LNCaP clone FGC (cell line): ENCODE results near the gene DLGAP1.

Experiments used
- DNase-seq: peaks from one replicate; pipeline ENCODE4 v3.0.0-alpha.2; 2011; ENCODE audit warnings: low read depth
- H3K4me3 ChIP-seq: 2 replicates; pipeline ENCODE4 v1.5.1; 2011; ENCODE audit warnings: mild to moderate bottlenecking, low read depth, low read length, control low read depth
- TF ChIP-seq, protein P1 (sequence below): IDR thresholded peaks from 2 replicates; pipeline ENCODE4 v1.5.1; 2012; ENCODE audit warnings: mild to moderate bottlenecking; ENCODE audit not compliant: control insufficient read depth, insufficient read depth; ENCODE audit errors: extremely low read depth

Gene DLGAP1

DNA sequence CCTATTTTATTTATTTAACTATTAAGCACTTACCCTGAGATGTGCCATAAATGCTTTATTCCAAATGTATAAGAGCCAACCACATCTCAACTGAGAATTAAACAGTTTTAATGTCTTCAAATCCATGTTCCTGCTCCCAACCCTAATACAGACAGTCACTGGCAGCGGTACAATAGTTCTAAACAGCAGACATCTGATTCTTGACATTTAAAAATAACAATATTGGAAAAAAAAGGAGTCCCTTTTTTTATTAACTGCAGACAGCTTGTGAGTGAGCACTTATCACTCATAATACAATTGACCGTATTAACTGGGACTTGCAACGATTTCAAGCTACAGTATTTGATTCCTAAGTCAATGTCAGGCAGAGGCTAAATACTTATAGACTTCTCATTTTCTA lies 580.5 kb downstream of the DLGAP1 start:
- no peak for DNase-seq
- TF ChIP-seq, protein P1, sequence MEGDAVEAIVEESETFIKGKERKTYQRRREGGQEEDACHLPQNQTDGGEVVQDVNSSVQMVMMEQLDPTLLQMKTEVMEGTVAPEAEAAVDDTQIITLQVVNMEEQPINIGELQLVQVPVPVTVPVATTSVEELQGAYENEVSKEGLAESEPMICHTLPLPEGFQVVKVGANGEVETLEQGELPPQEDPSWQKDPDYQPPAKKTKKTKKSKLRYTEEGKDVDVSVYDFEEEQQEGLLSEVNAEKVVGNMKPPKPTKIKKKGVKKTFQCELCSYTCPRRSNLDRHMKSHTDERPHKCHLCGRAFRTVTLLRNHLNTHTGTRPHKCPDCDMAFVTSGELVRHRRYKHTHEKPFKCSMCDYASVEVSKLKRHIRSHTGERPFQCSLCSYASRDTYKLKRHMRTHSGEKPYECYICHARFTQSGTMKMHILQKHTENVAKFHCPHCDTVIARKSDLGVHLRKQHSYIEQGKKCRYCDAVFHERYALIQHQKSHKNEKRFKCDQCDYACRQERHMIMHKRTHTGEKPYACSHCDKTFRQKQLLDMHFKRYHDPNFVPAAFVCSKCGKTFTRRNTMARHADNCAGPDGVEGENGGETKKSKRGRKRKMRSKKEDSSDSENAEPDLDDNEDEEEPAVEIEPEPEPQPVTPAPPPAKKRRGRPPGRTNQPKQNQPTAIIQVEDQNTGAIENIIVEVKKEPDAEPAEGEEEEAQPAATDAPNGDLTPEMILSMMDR: no peak
- no peak overlapping the region for H3K4me3 ChIP-seq

DNA sequence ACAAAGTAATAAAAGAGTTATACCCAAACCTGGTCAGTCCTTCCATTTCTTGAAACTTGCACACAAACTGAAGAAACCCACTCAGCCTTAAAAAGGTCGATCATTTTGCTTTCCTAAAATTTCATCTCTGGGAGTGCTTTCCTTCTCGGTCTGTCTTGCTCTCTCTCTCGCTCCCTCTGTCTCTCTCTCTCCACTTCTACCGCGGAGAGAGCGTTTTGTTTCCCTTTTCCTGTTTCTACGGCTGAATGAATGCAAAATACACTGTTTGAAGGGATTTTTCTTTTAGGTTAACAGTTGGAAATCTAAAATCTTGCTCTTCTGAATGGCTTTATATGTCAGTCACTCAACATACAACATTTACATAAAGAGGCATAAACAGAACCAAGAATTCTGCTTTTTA lies 581.0 kb downstream of the DLGAP1 start:
- no peak overlapping the region for H3K4me3 ChIP-seq
- no peak for DNase-seq
- TF ChIP-seq, protein P1: no peak

DNA sequence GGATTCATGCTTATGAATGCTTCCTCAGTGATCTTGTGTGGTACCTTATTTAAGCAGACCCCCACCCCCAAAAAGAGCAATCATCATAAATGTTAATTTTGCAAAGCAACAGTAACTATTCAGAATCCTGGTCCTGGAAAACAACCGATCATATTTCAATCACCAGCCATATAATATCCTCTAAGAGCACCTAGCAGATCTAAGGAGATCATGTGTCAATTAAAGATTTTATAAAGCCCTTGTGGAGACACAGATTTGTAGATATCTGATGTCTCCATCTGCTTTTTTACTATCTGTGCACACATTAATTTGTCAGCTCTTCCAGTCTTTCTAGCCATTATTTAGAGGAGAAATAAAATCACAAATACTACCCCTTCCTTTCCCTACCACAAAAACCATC lies 581.4 kb downstream of the DLGAP1 start:
- no peak overlapping the region for H3K4me3 ChIP-seq
- TF ChIP-seq, protein P1: no peak
- no peak for DNase-seq

DNA sequence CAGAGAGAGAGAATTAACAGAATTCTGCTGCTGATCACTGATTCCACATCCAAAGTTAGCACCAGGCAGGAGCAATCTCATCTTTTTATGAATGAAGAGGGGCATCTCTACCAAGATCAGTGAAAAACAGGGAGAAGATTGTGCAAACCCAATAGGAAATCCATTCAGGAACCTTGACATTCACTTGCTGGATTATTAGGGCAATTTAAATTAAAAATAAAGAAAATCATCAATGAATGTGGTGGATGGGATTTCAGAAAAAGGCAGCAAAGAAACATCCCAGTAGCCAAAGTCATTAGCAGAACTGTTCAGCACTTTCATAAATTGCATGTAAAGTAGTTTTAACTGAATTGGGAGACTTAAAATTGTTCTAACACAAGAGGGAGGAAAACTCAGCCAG lies 581.9 kb downstream of the DLGAP1 start:
- no peak for DNase-seq
- H3K4me3 ChIP-seq: no peak overlapping the region
- TF ChIP-seq, protein P1: no peak

DNA sequence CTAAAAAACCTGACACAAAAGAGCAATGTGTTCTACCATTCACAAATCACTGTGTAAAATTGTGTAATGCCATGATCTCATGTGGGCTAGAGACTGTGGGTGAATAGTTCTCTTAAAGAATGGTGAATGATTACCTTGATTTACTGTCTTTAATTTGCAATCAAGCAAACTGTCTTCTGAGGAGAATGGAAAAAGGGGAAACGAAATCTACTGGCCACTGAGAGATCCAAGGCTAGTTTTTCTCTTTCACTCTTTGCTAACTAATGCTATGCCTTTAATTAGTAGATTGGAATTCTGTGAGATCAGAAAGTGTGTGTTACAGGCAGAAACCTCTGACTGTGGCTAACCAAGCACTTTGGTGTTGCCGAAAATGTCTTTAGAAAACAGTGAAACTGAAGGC lies 582.5 kb downstream of the DLGAP1 start:
- DNase-seq: no peak
- H3K4me3 ChIP-seq: no peak overlapping the region
- TF ChIP-seq, protein P1: no peak

DNA sequence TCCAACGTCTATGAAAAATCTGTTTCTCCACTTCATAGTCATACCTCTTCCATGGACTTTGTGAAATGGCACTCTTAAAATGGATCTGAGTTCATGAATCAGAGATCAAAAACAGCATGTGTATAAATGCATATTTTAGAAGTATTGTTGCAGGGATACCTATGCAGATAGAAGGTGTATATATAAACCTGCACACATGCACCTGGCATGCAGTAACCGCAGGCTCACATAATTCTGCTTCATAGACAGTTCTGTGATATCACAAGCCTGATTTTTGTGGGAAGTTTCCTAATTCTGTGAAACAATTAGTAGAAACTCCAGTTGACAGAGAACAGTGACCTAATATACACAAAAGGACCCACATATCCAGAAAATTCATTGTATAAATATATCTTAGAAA lies 583.4 kb downstream of the DLGAP1 start:
- TF ChIP-seq, protein P1: no peak
- DNase-seq: no peak
- no peak overlapping the region for H3K4me3 ChIP-seq

DNA sequence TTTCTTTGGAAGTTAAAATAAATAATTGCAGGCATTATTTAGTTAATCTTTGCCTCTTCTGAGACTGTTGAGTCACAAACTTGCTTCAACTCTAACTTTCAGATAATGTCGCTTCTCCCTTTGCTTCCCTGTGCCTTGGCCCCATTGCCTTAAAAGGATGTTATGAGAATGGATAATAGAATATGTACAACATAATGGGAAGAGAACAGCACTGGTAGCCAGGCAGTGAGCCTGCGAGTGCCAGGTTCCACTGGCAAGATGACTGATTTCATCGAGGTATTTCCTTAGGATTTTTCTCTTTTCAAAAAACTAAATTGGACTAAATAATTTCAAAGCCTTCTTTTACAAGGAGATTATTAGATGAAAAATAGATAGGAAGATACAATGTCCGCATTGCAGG lies 584.2 kb downstream of the DLGAP1 start:
- no peak for DNase-seq
- TF ChIP-seq, protein P1: no peak
- H3K4me3 ChIP-seq: no peak overlapping the region
